ENCODE results near the gene EXOC5.

GRCh38 chr14:57314396-57315089 is 45.8 kb upstream of the EXOC5 start:
- no peak for TF ChIP-seq CTCF (IDR thresholded peaks at IDR 0.05; ENCODE audit: low read depth, low read length)
- TF ChIP-seq EZH2phosphoT487 (IDR thresholded peaks at IDR 0.05; ENCODE audit: low read depth) = no peak

All from OCI-LY3 (cell line).